ENCODE measurements around the gene TLR2. TPM values are rescaled to one million over a fixed set of nuclear protein-coding genes. Genes with fewer than 3 reads are reported as not detected.

Gene TLR2
- 0.07 and 0.66 TPM in 2 replicates for total RNA-seq

GRCh38 chr4:153684182-153684970 is at the start of gene TLR2:
Gene TLR2 (plus strand): TSS chr4:153684280. CDS start chr4:153702908, 18,628 bp downstream.

Other genes with a start within 250 kb of the TLR2 start
- gene TMEM131L, start 217.9 kb upstream of the TLR2 start, total RNA-seq = 7.8 and 9.4 TPM in 2 replicates
- not detected in 2 replicates for gene RNF175, start 75.7 kb downstream of the TLR2 start, total RNA-seq
- 0.13 TPM in 2 replicates for gene SFRP2, start 104.8 kb downstream of the TLR2 start, total RNA-seq

Measured in smooth muscle cell of the pulmonary artery (primary cell).